Kidney (tissue), 14 donors: Measurements from ENCODE around the gene POLR3E. TPM values are rescaled to one million over a fixed set of nuclear protein-coding genes. Genes with fewer than 3 reads are reported as not detected.
"Not testable (repeated sequence)": the region's sequence is repeated elsewhere in the genome, so short reads cannot be mapped to it uniquely, and the experiment has no call there.

Experiments used
- DNase-seq, 5 donors: peaks; one replicate each; pipeline ENCODE4 v3.0.0-alpha.2; 2013 to 2020
- FAIRE-seq: peaks from 2 replicates; lab custom pipeline; 2012; peaks lifted over from hg19 to GRCh38; lab: Jason Lieb, UNC
- H3K27ac ChIP-seq, 2 donors: one replicate each; pipeline ENCODE4 v1.7.0; 2013; ENCODE audit warnings: low read depth in 2 of 2, low read length in 2 of 2, inconsistent platforms in 1 of 2
- H3K27me3 ChIP-seq: one replicate; pipeline ENCODE4 v1.7.1; 2013; ENCODE audit warnings: low read length, inconsistent platforms; ENCODE audit not compliant: control insufficient read depth, insufficient read depth
- H3K36me3 ChIP-seq, 3 donors: one replicate each; pipeline versions ENCODE4 v1.7.0 to v1.7.1; 2013; ENCODE audit warnings: low read length in 3 of 3, control low read depth in 1 of 3, inconsistent platforms in 1 of 3; ENCODE audit not compliant: insufficient read depth in 3 of 3, control insufficient read depth in 2 of 3
- H3K4me1 ChIP-seq, 3 donors: one replicate each; pipeline versions ENCODE4 v1.7.0 to v1.7.1; 2013; ENCODE audit warnings: low read length in 3 of 3, inconsistent platforms in 1 of 3, low read depth in 1 of 3; ENCODE audit not compliant: control insufficient read depth in 2 of 3, insufficient read depth in 2 of 3
- H3K4me3 ChIP-seq, 3 donors: one replicate each; pipeline versions ENCODE4 v1.7.0 to v1.8.1; 2013; ENCODE audit warnings: low read length in 3 of 3, control low read depth in 1 of 3, inconsistent platforms in 1 of 3
- H3K9ac ChIP-seq, 3 donors: one replicate each; pipeline versions ENCODE4 v1.7.0 to v1.7.1; 2013; ENCODE audit warnings: low read length in 3 of 3, control low read depth in 1 of 3, inconsistent platforms in 1 of 3
- H3K9me3 ChIP-seq, 3 donors: one replicate each; pipeline versions ENCODE4 v1.7.0 to v1.7.1; 2013; ENCODE audit warnings: low read length in 3 of 3, control low read depth in 1 of 3, inconsistent platforms in 1 of 3; ENCODE audit not compliant: control insufficient read depth in 2 of 3, insufficient read depth in 1 of 3
- CTCF ChIP-seq: IDR thresholded peaks from 3 replicates; pipeline ENCODE4 v1.5.1; 2012; ENCODE audit warnings: mild to moderate bottlenecking, moderate library complexity, borderline replicate concordance; ENCODE audit not compliant: insufficient read depth; ENCODE audit errors: extremely low read depth
- intact Hi-C: fragments of 100-400 bp; cut with DNase I; formaldehyde crosslinking; loops from one replicate; pipeline ENCODE4 v1.11.1; 2022
- polyA plus RNA-seq: library from polyadenylated mRNA; stranded (reverse); fragments of 350-450 nt; fragmentation: Illumina TruSeq; extraction: RNeasy Lipid Tissue Mini Kit (QIAGEN cat#74804); gene quantifications from one replicate; pipeline ENCODE4 v1.2.3, GENCODE V29; 2014; ENCODE audit warnings: low read depth, low replicate concordance; ENCODE audit not compliant: insufficient read depth
- total RNA-seq: library from RNA; stranded (reverse); fragmentation: NEBNext Ultra II Directional; extraction: Animal tissue kit (Norgen Biotek cat#: 25700); gene quantifications from one replicate; pipeline ENCODE4 v1.2.1, GENCODE V29; 2021
- donor health status: control.
- donor health status: control.
- donor health status: control.
- donor health status: control.
- donor health status: control.
- donor health status: DM: yes; HTN: yes; CAD: no.
- donor health status: Normal renal cell carcinoma (clear cell type).

Gene POLR3E
- total and polyA plus RNA-seq, 2 donors from 2014 or later = 21.3 to 41.4 TPM

DNA sequence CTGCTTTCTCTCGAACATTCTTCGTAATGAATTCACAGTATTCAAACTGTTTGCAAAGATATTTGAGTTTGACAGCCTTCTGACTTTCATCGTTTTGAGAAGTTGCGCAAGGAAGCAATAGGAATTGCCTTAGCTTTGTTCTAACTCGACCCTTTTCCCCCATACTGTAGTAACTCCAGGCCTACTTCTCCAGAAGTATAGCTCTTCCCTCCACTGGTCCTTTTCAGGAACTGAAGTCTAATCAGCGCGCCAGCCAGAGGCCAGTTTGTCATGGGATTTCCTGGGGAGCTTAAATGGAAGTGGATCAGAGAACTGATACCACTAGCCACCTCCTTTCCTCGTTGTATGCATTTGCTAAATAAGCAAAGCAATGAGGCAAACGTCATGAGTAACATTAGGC lies 49.3 kb downstream of the POLR3E start:
- Histone ChIP-seq H3K27ac (no peak overlapping the region), H3K36me3 (peaks cover 3 to 34% (median 9%) of the 10 kb centered on the region in 3 donors), H3K9ac (no peak overlapping the region)

GRCh38 chr16:22347100-22347820 lies 50.1 kb downstream of the POLR3E start:
- no peaks in the 10 kb centered on the region for H3K27me3 ChIP-seq
- H3K4me3 ChIP-seq = no peak overlapping the region
- intact Hi-C loops = no loop called here
- TF ChIP-seq CTCF = no peak
- no peak overlapping the region for H3K27ac ChIP-seq
- H3K36me3 ChIP-seq = peaks cover 3 to 34% (median 9%) of the 10 kb centered on the region in 3 donors
- DNase-seq = no peak
- no peak for FAIRE-seq
- H3K9me3 ChIP-seq = no peaks in the 10 kb centered on the region
- peaks cover 0 to 2% (median 0%) of the 10 kb centered on the region in 3 donors for H3K4me1 ChIP-seq
- no peak overlapping the region for H3K9ac ChIP-seq

More for the DNA sequence above, 49.3 kb downstream of the POLR3E start:
- Histone ChIP-seq H3K9me3 (no peaks in the 10 kb centered on the region), H3K4me3 (no peak overlapping the region), H3K27me3 (no peaks in the 10 kb centered on the region), H3K4me1 (peaks cover 0 to 2% (median 0%) of the 10 kb centered on the region in 3 donors)
- FAIRE-seq = no peak
- no peak for DNase-seq
- intact Hi-C loops = no loop called here
- TF ChIP-seq CTCF = no peak

DNA sequence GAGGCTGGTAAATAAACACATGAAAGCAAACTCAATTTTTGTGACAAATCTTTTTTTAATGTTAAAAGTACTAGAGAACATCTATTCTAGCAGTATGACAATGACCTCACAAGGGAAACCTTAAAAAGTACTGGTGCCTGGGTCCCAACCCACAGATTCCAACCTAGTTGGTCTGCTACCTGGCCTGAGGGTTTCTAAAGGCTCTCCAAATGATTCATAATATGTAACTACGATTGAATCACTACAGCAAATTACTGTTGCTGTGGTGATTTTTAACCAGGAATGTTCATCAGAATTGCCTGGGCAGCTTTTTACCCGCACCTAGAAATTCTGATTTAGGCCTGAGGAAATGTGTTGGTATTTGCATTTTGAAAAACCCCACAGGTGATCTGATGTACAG lies 51.1 kb downstream of the POLR3E start:
- no peak overlapping the region for H3K9ac ChIP-seq
- H3K27ac ChIP-seq = no peak overlapping the region
- peaks cover 0 to 6% (median 0%) of the 10 kb centered on the region in 3 donors for H3K4me1 ChIP-seq
- no peak overlapping the region for H3K4me3 ChIP-seq
- peaks cover 3 to 34% (median 9%) of the 10 kb centered on the region in 3 donors for H3K36me3 ChIP-seq
- H3K9me3 ChIP-seq = no peaks in the 10 kb centered on the region
- TF ChIP-seq CTCF = no peak
- intact Hi-C loops = no loop called here
- DNase-seq (no peak), FAIRE-seq (no peak)
- H3K27me3 ChIP-seq = no peaks in the 10 kb centered on the region

DNA sequence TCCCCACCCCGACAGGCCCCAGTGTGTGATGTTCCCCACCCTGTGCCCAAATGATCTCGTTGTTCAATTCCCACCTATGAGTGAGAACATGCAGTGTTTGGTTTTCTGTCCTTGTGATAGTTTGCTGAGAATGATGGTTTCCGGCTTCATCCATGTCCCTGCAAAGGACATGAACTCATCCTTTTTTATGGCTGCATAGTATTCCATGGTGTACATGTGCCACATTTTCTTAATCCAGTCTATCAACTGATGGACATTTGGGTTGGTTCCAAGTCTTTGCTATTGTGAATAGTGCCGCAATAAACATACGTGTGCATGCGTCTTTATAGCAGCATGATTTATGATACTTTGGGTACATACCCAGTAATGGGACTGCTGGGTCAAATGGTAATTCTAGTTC lies 53.8 kb downstream of the POLR3E start:
- H3K9ac ChIP-seq, FAIRE-seq, H3K9me3 ChIP-seq, H3K27ac ChIP-seq, DNase-seq, intact Hi-C loops, H3K4me3 ChIP-seq, H3K27me3 ChIP-seq: not testable (repeated sequence)
- H3K4me1 ChIP-seq = peaks cover 0 to 12% (median 0%) of the 10 kb centered on the region in 3 donors
- peaks cover 3 to 31% (median 9%) of the 10 kb centered on the region in 3 donors for H3K36me3 ChIP-seq
